Choroid plexus epithelial cell (primary cell): ENCODE data around the gene SCUBE3.

Experiments used
- DNase-seq: peaks from one replicate; pipeline ENCODE4 v3.0.0-alpha.2; 2010; ENCODE audit warnings: low read depth
- H3K4me3 ChIP-seq: 2 replicates; pipeline ENCODE4 v1.5.1; 2011; ENCODE audit warnings: low read depth, mild to moderate bottlenecking, control low read depth, low read length, moderate library complexity
- CTCF ChIP-seq: conservative IDR thresholded peaks from 2 replicates; pipeline ENCODE4 v1.5.1; 2011; ENCODE audit warnings: low read depth, mild to moderate bottlenecking, control low read depth, inconsistent platforms, low read length, moderate library complexity

Gene SCUBE3

DNA sequence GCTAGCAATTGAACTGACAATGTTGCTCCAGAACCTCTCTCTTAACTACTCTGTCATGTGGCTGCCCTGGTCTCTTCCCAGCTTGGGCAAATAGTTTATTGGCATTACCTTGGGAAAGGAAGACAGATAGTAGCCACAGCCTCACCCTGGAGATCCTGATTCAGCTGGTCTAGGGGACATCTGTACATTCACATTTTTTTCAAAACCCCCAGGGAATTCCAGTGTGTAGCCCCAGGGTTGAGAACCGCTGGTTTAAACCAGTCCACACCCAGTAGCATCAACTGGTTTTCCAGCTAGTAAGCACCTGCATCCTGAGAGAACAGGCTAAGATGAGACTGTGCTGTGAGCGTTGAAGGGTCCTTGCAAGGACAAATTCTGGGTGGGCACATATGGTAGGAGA is 9.6 kb downstream of the SCUBE3 start:
- no peak for DNase-seq
- H3K4me3 ChIP-seq, result no peak overlapping the region
- no peak for TF ChIP-seq CTCF

- H3K4me3 ChIP-seq, result no peak overlapping the region
- no peak for TF ChIP-seq CTCF
- no peak for DNase-seq
Observed at GRCh38 chr6:35224720-35225119, 11.0 kb downstream of the SCUBE3 start.

DNA sequence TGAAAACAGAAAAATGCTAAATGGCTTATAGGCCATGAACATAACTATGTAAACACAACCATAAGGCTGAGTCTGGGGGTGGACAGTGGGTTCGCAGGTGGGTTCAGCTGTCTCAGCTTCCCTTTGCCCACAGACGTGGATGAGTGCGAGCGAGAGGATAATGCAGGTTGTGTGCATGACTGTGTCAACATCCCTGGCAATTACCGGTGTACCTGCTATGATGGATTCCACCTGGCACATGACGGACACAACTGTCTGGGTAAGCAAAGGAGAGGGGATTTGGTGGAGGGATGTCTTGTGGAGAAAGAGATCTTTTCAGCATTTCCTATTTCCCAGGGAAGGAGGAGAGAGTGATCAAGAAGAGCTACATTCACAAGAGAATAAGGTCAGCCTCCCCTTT is 14.7 kb downstream of the SCUBE3 start:
- TF ChIP-seq CTCF, result no peak

DNA sequence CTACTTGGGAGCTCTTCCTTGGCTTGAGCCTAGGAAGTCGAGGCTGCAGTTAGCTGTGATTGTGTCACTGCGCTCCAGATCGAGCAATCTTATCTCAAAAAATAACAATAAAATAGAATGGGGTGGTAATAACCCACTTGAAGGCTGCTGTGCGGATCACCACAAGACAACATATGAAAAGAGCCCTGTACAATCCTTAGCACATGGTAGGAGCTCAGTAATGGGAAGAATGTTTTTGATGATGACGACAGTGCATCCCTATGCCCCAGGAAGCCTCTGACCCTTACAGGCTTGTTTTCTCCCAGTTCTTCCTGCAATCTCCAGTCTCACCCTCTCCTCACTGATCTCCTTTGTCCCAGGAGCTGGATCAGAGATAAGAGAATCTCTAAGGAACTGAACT is 15.5 kb downstream of the SCUBE3 start:
- no peak for TF ChIP-seq CTCF
- no peak for DNase-seq
- no peak overlapping the region for H3K4me3 ChIP-seq

More for the DNA sequence above, 14.7 kb downstream of the SCUBE3 start:
- H3K4me3 ChIP-seq, result no peak overlapping the region
- DNase-seq, result no peak

DNA sequence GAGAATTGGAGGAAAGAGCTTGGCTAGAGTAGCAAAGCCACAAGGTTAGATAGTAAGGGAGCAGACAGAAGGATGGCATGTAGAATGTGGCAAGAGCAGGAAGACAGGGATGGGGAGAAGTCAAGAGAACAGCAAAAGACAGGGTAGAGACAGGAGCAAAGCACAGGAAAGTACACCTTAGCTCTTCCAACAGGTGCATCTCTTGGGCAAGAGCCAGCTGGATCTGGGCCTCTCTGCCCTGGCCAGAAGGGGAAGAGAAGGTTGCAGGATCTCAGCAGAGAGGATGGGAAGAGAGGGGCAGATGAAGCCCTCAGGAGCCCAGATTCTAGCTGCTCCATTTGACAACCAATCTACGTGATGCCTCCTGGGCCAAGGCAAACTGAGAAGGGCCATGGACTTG is 16.7 kb downstream of the SCUBE3 start:
- no peak for DNase-seq
- H3K4me3 ChIP-seq, result no peak overlapping the region
- TF ChIP-seq CTCF, result no peak

GRCh38 chr6:35230950-35231349 is 17.2 kb downstream of the SCUBE3 start:
- no peak for TF ChIP-seq CTCF
- no peak overlapping the region for H3K4me3 ChIP-seq
- no peak for DNase-seq

DNA sequence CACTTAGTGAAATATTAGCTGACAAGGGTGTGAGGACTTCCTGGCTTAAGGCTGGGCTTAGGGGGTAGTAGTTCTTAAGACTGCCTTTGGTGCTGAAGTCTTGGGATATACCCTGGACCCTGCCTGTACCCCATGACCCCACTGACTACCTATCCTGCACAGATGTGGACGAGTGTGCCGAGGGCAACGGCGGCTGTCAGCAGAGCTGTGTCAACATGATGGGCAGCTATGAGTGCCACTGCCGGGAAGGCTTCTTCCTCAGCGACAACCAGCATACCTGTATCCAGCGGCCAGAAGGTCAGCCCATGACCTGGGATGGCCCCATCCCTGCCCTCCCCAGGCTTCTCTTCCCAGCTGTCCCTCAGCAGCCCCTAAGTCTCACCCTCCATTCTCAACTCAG is 17.8 kb downstream of the SCUBE3 start:
- H3K4me3 ChIP-seq, result no peak overlapping the region
- DNase-seq, result no peak
- TF ChIP-seq CTCF, result no peak
